Upper lobe of left lung (tissue), 4 donors: Measurements from ENCODE around the gene PFN3.

Source experiments
- CTCF ChIP-seq, 6 experiments: fragments of 450-650 bp in 4 of 6; fragments of 200-600 bp in 2 of 6; sonication (generic) in 2 of 6; IDR thresholded peaks; one replicate each; pipeline ENCODE4 v1.5.1; 2016 to 2019; ENCODE audit warnings: antibody characterized with exemption in 6 of 6
- EP300 ChIP-seq, 4 donors: sonication (generic); formaldehyde crosslinking; IDR thresholded peaks; one replicate each; pipeline ENCODE4 v1.5.1; 2017; ENCODE audit warnings: antibody characterized with exemption in 4 of 4, control low read depth in 2 of 4
- POLR2A ChIP-seq, 4 donors: fragments of 450-650 bp; IDR thresholded peaks; one replicate each; pipeline ENCODE4 v1.5.1; 2016 to 2017; ENCODE audit warnings: antibody characterized with exemption in 4 of 4, mild to moderate bottlenecking in 2 of 4

- TF ChIP-seq CTCF (IDR thresholded peaks at IDR 0.05) (no peak), POLR2A (IDR thresholded peaks at IDR 0.05) (no peak), EP300 (IDR thresholded peaks at IDR 0.05) (no peak)
Observed at GRCh38 chr5:177448244-177448950, 47.9 kb upstream of the PFN3 start.
